ENCODE measurements around the gene ARHGAP42. TPM values are rescaled to one million over a fixed set of nuclear protein-coding genes. Genes with fewer than 3 reads are reported as not detected.
"Not testable (repeated sequence)": the region's sequence is repeated elsewhere in the genome, so short reads cannot be mapped to it uniquely, and the experiment has no call there.

ARHGAP42 gene
- total RNA-seq, 4 donors from 2014 or later, result 21.8 to 55.7 (median 35.9) TPM

GRCh38 chr11:100663996-100664395 is 23.1 kb upstream of the ARHGAP42 start:
- WGBS, 2 donors, result 78 to 82% methylated on average over 4 of the region's 4 CpGs
- H3K27me3 ChIP-seq, result no peaks in the 10 kb centered on the region
- no peak overlapping the region for H3K27ac ChIP-seq
- H3K9me3 ChIP-seq, result no peaks in the 10 kb centered on the region
- H3K36me3 ChIP-seq, result no peaks in the 10 kb centered on the region
- no peak for DNase-seq
- TF ChIP-seq CTCF (IDR thresholded peaks at IDR 0.05) (no peak), POLR2A (IDR thresholded peaks at IDR 0.05) (no peak)
- intact Hi-C loops (cut with DNase I), result no loop called here
- no peaks in the 10 kb centered on the region for H3K4me1 ChIP-seq
- no peak overlapping the region for H3K4me3 ChIP-seq (replicated peaks in 1 of 3)

GRCh38 chr11:100666816-100667215 is 20.3 kb upstream of the ARHGAP42 start:
- 91 to 98% methylated on average over 3 of the region's 3 CpGs for WGBS, 2 donors

GRCh38 chr11:100667449-100667848 is 19.6 kb upstream of the ARHGAP42 start:
- no peak for DNase-seq
- no peaks in the 10 kb centered on the region for H3K9me3 ChIP-seq
- TF ChIP-seq CTCF (IDR thresholded peaks at IDR 0.05) (no peak), POLR2A (IDR thresholded peaks at IDR 0.05) (no peak)
- H3K4me3 ChIP-seq (replicated peaks in 1 of 3), result no peak overlapping the region
- H3K4me1 ChIP-seq, result no peaks in the 10 kb centered on the region
- intact Hi-C loops (cut with DNase I), result no loop called here
- H3K27me3 ChIP-seq, result no peaks in the 10 kb centered on the region
- 81 to 83% methylated on average over 6 of the region's 6 CpGs for WGBS, 2 donors
- no peaks in the 10 kb centered on the region for H3K36me3 ChIP-seq
- H3K27ac ChIP-seq, result no peak overlapping the region

More at GRCh38 chr11:100666816-100667215, 20.3 kb upstream of the ARHGAP42 start:
- H3K36me3 ChIP-seq; H3K27me3 ChIP-seq; intact Hi-C loops (cut with DNase I); DNase-seq; H3K9me3 ChIP-seq; H3K27ac ChIP-seq; H3K4me3 ChIP-seq (replicated peaks in 1 of 3); H3K4me1 ChIP-seq: not testable (repeated sequence)

- no peaks in the 10 kb centered on the region for H3K4me1 ChIP-seq
- no peaks in the 10 kb centered on the region for H3K9me3 ChIP-seq
- no peak overlapping the region for H3K4me3 ChIP-seq (replicated peaks in 1 of 3)
- no peak for DNase-seq
- 89 to 98% methylated on average over 2 of the region's 2 CpGs for WGBS, 2 donors
- intact Hi-C loops (cut with DNase I), result loop anchor here (10.0 kb wide), 2 partner anchors 85 to 255 kb away; no protein-coding TSS in a partner anchor
- no peaks in the 10 kb centered on the region for H3K36me3 ChIP-seq
- H3K27me3 ChIP-seq, result no peaks in the 10 kb centered on the region
- H3K27ac ChIP-seq, result no peak overlapping the region
- no peak for TF ChIP-seq POLR2A (IDR thresholded peaks at IDR 0.05)
- no peak for TF ChIP-seq CTCF (IDR thresholded peaks at IDR 0.05)
These were observed 16.9 kb upstream of the ARHGAP42 start for GRCh38 chr11:100670140-100670539.

GRCh38 chr11:100671471-100671870 is 15.6 kb upstream of the ARHGAP42 start:
- Histone ChIP-seq H3K27me3 (no peaks in the 10 kb centered on the region), H3K27ac (no peak overlapping the region)
- WGBS, 2 donors, result 92 to 94% methylated on average over 6 of the region's 6 CpGs

More at GRCh38 chr11:100671471-100671870, 15.6 kb upstream of the ARHGAP42 start:
- H3K4me1 ChIP-seq, result no peaks in the 10 kb centered on the region
- TF ChIP-seq CTCF (IDR thresholded peaks at IDR 0.05) (no peak), POLR2A (IDR thresholded peaks at IDR 0.05) (no peak)
- no peak for DNase-seq
- H3K36me3 ChIP-seq, result no peaks in the 10 kb centered on the region
- no peaks in the 10 kb centered on the region for H3K9me3 ChIP-seq
- intact Hi-C loops (cut with DNase I), result loop anchor here (10.0 kb wide), 2 partner anchors 87 to 253 kb away; no protein-coding TSS in a partner anchor
- H3K4me3 ChIP-seq (replicated peaks in 1 of 3), result no peak overlapping the region
